GM12873 (cell line): ENCODE measurements around the gene PAIP2.

Source experiments
- TF ChIP-seq, protein P1 (sequence below): IDR thresholded peaks from 2 replicates; pipeline ENCODE4 v1.5.1; 2012; ENCODE audit warnings: low read depth, mild to moderate bottlenecking, moderate library complexity, low read length, control low read depth; ENCODE audit not compliant: insufficient read depth; ENCODE audit errors: missing control alignments

Gene PAIP2

DNA sequence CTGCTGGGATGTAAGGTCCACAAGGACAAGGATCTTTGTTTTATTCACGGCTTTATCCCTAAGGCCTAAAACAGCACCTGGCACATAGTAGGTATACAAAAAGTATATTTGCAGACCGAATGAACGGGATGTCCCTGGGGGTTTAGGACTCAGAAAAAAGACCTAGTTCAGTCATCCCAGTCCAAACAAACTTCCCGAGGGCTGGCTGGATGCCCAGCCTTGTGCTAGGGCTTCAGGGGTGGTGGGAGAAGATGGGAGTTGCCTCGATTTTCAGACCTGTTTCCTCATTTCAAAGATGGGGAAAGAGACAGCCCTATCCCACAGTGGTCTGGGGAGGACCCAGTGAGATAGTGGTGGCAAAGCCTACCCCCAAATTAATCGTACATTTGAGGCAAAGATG, 56.3 kb downstream of the PAIP2 start:
- TF ChIP-seq, protein P1, sequence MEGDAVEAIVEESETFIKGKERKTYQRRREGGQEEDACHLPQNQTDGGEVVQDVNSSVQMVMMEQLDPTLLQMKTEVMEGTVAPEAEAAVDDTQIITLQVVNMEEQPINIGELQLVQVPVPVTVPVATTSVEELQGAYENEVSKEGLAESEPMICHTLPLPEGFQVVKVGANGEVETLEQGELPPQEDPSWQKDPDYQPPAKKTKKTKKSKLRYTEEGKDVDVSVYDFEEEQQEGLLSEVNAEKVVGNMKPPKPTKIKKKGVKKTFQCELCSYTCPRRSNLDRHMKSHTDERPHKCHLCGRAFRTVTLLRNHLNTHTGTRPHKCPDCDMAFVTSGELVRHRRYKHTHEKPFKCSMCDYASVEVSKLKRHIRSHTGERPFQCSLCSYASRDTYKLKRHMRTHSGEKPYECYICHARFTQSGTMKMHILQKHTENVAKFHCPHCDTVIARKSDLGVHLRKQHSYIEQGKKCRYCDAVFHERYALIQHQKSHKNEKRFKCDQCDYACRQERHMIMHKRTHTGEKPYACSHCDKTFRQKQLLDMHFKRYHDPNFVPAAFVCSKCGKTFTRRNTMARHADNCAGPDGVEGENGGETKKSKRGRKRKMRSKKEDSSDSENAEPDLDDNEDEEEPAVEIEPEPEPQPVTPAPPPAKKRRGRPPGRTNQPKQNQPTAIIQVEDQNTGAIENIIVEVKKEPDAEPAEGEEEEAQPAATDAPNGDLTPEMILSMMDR: no peak

DNA sequence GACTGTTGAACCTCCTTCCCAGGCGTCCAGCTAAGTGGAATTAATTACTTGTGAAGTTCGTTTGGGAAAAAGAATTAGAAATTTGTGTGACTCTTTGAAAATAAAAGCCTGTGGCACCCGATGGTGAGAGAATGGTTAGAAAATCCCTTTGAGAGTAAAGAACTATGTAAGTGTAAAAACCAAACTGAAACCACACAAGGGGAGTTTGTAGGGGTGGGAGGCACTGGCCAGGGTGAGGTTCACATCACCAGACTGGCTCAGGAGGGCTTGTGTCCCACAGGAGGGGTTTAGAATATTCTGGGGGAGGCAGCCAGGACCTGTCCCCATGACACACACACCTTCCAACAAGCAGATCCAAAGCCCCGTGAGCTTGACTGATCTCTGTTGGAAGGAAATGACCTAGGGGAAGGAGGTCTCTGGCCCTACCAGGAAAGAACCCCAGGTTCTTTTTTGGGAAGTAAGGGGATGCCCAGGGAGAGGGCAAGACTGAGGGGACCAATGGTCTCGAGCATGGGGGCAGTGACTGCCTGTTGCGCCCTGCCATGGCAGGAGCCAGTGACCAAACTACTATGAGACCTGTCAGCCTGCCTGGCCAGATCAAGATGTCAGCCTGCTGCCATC, 58.0 kb downstream of the PAIP2 start:
- TF ChIP-seq, protein P1: no peak

DNA sequence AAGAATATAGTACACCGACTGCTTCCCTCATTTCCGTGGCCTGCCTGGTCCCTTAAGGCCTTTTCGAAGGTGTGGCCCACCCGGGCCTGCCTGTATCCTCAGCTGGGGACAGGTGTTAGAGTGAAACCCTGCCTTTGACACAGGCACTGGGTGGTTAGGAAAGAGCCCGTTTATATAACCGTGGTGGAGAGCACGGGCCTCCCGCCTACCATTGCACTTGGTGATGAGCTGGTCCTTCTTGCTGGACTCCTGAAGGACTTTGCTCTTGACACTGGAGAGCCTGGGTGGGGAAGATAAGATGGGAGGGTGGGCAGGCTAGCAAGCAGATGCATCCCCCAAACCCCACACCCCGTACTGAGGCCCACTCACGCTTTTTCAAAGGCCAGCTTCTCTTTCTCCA, 59.9 kb downstream of the PAIP2 start:
- TF ChIP-seq, protein P1: no peak

DNA sequence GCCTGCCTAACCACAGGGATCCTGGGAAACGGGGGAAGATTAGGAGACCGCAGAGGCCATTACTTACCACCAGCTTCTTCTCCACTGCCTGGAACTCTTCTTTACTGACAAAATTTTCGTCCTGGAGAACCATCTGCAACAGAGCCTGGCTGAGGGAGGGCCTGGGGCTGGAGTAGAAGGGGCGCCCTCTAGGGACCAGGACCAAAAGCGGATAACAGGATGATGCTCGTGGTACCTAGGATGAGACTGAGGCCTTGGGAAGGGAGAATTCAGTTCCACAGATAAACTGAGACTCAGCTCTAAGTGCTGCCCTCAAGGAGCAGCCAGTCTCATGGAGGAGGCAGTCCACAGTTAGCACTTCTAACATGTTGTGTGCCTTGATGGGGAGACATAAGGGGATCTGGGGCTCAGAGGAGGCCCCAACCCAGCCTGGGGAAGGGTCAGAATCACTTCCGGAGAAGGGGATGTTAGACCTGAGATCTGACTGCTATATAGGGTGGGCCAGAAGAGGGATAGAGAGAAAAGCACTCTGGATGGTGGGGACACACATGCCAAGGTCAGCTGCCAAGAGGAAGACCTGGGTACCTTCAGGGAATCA, 61.0 kb downstream of the PAIP2 start:
- TF ChIP-seq, protein P1: peak; percentile 67

DNA sequence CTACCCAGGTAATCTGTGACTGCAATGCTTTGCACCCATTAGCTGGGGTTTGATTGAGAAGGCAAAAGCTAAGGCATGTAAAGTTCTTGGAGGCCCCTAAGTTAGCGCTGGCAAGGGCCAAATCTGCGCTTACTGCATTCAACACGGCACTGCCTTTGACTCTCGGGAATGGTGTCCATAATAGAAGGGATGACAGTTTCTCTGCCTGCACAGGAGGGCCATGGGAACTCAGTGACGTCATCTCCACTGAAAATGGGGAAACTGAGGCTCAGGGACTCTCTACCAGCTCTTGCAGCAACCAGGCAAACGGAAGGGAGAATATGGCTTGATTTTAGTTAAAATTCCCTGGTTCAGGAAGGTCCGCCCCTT, 61.7 kb downstream of the PAIP2 start:
- TF ChIP-seq, protein P1: no peak

DNA sequence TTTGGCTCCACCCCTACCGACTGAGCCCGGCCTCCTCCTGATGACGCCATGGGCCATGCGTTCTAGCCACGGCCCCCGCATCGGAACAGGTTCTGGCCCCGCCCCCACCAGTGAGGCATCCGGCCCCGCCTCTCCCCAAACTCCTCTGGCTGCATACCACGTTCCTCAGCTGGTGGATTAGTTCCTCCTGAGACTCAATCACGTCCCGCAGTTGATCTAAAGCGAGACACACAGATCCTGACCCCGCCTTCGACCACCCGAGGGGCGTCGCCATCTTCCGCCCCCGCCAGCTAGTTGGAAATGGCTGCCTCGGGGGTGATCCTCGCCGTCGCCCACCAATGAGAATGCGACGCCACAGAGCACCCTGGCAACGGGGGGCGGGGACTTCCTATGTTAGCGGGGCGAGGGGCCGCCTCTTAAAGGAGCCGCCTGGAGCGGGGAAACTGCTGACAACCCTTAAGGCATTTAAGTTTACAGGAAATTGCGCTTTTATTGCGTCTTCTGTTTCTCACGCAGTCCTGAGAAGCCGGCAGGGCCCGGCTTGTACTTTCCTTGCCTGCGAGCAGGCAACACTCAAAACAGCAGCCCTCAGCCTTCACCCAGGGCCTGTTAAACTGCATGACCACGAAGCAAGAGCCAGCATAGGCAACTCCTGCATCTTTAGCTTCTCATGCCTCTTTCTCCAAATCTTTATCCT, 62.3 kb downstream of the PAIP2 start, which contains the start of gene SPATA24:
SPATA24 (minus strand) TSS at position 303 of the 697 bp plus-strand sequence; CDS start at position 274, 29 bp downstream.
- TF ChIP-seq, protein P1: no peak

DNA sequence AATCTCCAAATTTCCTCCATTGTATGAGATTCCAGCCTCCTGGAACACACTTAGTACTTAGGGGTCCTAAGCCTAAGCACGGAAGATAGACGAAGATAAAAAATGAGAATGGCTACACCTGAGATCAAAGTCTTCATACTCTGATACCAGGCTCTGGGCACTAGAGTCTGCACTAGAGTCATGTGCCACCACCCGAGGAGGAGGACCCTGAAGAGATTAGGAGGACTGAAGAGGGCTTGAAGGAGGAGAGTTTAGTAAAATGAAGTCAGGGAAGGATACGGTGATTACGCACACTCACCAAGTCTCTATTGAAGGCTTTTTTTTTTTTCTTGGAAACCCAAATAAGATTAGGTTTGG, 62.8 kb downstream of the PAIP2 start:
- TF ChIP-seq, protein P1: no peak
